OCI-LY1 (cell line): Measurements from ENCODE around the gene PHKB.
"Not testable (repeated sequence)": the region's sequence is repeated elsewhere in the genome, so short reads cannot be mapped to it uniquely, and the experiment has no call there.

Experiments
- H2AFZ ChIP-seq: fragments of 200-600 bp; sonication (generic), shearing (Covaris generic); 2 replicates; pipeline ENCODE4 v1.6.0; 2014; ENCODE audit warnings: antibody characterized with exemption, mild to moderate bottlenecking, low read length
- H3F3A ChIP-seq: fragments of 200-600 bp; sonication (generic), shearing (Covaris generic); 2 replicates; pipeline ENCODE4 v1.6.0; 2014; ENCODE audit warnings: mild to moderate bottlenecking, antibody characterized with exemption, low read length, moderate library complexity; ENCODE audit not compliant: insufficient read depth
- H3K27ac ChIP-seq: fragments of 200-600 bp; sonication (generic); 2 replicates; pipeline ENCODE4 v1.5.1; 2014; ENCODE audit warnings: low read length, mixed run types, mild to moderate bottlenecking, low read depth; ENCODE audit not compliant: poor library complexity, severe bottlenecking
- H3K27me3 ChIP-seq: fragments of 200-600 bp; sonication (generic); 2 replicates; pipeline ENCODE4 v1.6.0; 2014; ENCODE audit warnings: antibody characterized with exemption, mild to moderate bottlenecking, low read length, moderate library complexity; ENCODE audit not compliant: insufficient read depth
- H3K36me3 ChIP-seq: fragments of 200-600 bp; sonication (generic); 2 replicates; pipeline ENCODE4 v1.6.1; 2014; ENCODE audit warnings: mild to moderate bottlenecking, antibody characterized with exemption, low read length, moderate library complexity, mixed read lengths; ENCODE audit not compliant: insufficient read depth
- H3K4me1 ChIP-seq: fragments of 200-600 bp; sonication (generic); 2 replicates; pipeline ENCODE4 v1.5.1; 2014; ENCODE audit warnings: mild to moderate bottlenecking, low read length, moderate library complexity; ENCODE audit not compliant: insufficient read depth, severe bottlenecking
- H3K4me2 ChIP-seq: fragments of 200-600 bp; sonication (generic), shearing (Covaris generic); 2 replicates; pipeline ENCODE4 v1.6.1; 2014; ENCODE audit warnings: low read length
- H3K4me3 ChIP-seq: fragments of 200-600 bp; sonication (generic); 2 replicates; pipeline ENCODE4 v1.5.1; 2014; ENCODE audit warnings: low read length, low read depth, mild to moderate bottlenecking, mixed read lengths; ENCODE audit not compliant: poor library complexity, severe bottlenecking
- H3K79me2 ChIP-seq: fragments of 200-600 bp; shearing (Covaris generic); 2 replicates; pipeline ENCODE4 v1.6.1; 2016; ENCODE audit warnings: mixed run types, low read length, mixed read lengths; ENCODE audit not compliant: insufficient read depth
- H3K9ac ChIP-seq: fragments of 200-600 bp; sonication (generic), shearing (Covaris generic); 2 replicates; pipeline ENCODE4 v1.6.1; 2014; ENCODE audit warnings: mild to moderate bottlenecking, low read length, mixed read lengths
- H3K9me2 ChIP-seq: fragments of 200-600 bp; sonication (generic), shearing (Covaris generic); 2 replicates; pipeline ENCODE4 v1.6.1; 2014; ENCODE audit warnings: low read depth, mild to moderate bottlenecking, low read length, mixed read lengths
- H3K9me3 ChIP-seq: fragments of 200-600 bp; shearing (Covaris generic); 2 replicates; pipeline ENCODE4 v1.6.1; 2014; ENCODE audit warnings: low read length, mixed read lengths
- H4K20me1 ChIP-seq: fragments of 200-600 bp; sonication (generic), shearing (Covaris generic); 2 replicates; pipeline ENCODE4 v1.6.0; 2016; ENCODE audit warnings: mild to moderate bottlenecking, low read length; ENCODE audit not compliant: insufficient read depth
- EZH2 ChIP-seq: fragments of 200-600 bp; sonication (generic), shearing (Covaris generic); IDR thresholded peaks from 2 replicates; pipeline ENCODE4 v1.8.0; 2017; ENCODE audit warnings: borderline replicate concordance, mixed run types, mild to moderate bottlenecking, antibody characterized with exemption, low read length, moderate library complexity, mixed read lengths
- TF ChIP-seq, protein P1 (sequence below): fragments of 200-600 bp; sonication (generic), shearing (Covaris generic); IDR thresholded peaks from 2 replicates; pipeline ENCODE4 v1.5.1; 2017; ENCODE audit warnings: mild to moderate bottlenecking, antibody characterized with exemption, low read length, moderate library complexity, mixed read lengths

PHKB gene

DNA sequence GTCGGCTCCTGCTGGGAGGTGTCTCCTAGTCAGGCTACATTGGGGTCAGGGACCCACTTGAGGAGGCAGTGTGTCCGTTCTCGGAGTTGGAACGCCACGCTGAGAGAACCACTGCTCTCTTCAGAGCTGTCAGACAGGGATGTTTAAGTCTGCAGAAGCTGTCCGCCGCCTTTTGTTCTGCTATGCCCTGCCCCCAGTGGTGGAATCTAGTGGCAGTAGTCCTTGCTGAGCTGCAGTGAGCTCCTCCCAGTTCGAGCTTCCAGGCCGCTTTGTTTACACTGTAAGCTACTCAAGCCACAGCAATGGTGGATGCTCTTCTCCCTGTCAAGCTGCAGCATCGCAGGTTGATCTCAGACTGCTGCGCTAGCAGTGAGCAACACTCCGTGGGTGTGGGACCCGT lies 36.3 kb upstream of the PHKB start:
- no peaks in the 10 kb centered on the region for H3K27me3 ChIP-seq
- no peak overlapping the region for H3K4me3 ChIP-seq
- peaks cover 70% of the 10 kb centered on the region for H3K36me3 ChIP-seq
- H4K20me1 ChIP-seq, result no peaks in the 10 kb centered on the region
- no peaks in the 10 kb centered on the region for H3K9me3 ChIP-seq
- no peaks in the 10 kb centered on the region for H3K4me1 ChIP-seq
- H3K9me2 ChIP-seq, result no peaks in the 10 kb centered on the region
- H3K4me2 ChIP-seq, result no peak overlapping the region
- no peaks in the 10 kb centered on the region for H3K79me2 ChIP-seq
- H3K9ac ChIP-seq, result no peak overlapping the region
- TF ChIP-seq, protein P1, sequence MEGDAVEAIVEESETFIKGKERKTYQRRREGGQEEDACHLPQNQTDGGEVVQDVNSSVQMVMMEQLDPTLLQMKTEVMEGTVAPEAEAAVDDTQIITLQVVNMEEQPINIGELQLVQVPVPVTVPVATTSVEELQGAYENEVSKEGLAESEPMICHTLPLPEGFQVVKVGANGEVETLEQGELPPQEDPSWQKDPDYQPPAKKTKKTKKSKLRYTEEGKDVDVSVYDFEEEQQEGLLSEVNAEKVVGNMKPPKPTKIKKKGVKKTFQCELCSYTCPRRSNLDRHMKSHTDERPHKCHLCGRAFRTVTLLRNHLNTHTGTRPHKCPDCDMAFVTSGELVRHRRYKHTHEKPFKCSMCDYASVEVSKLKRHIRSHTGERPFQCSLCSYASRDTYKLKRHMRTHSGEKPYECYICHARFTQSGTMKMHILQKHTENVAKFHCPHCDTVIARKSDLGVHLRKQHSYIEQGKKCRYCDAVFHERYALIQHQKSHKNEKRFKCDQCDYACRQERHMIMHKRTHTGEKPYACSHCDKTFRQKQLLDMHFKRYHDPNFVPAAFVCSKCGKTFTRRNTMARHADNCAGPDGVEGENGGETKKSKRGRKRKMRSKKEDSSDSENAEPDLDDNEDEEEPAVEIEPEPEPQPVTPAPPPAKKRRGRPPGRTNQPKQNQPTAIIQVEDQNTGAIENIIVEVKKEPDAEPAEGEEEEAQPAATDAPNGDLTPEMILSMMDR, result no peak
- no peak for TF ChIP-seq EZH2
- no peak overlapping the region for H3K27ac ChIP-seq
- H2AFZ ChIP-seq, result no peak overlapping the region
- no peaks in the 10 kb centered on the region for H3F3A ChIP-seq

DNA sequence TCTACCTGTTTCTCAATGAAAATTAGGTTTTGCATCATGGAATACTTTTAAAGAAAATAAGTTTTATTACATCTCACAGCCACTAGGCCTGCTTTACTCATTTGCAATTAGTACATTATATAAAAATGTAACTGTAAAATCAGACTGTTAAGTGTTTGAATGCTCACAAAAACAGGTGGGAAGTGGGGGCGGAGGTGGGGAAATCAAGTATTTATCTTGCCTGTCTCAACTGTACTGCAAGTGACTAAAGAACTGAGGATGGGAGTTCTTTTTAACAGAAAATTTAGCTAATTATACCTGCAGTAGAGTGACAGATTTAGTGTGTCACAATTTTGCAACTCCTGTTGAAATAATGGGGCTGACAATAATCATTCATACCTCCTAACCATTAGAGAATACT lies 34.3 kb upstream of the PHKB start:
- Histone ChIP-seq H3K9me3 (no peaks in the 10 kb centered on the region), H3K36me3 (peaks cover 77% of the 10 kb centered on the region), H4K20me1 (no peaks in the 10 kb centered on the region), H3K27me3 (no peaks in the 10 kb centered on the region), H3K4me1 (no peaks in the 10 kb centered on the region), H3K79me2 (no peaks in the 10 kb centered on the region), H2AFZ (no peak overlapping the region), H3K9me2 (no peaks in the 10 kb centered on the region), H3K27ac (no peak overlapping the region), H3F3A (no peaks in the 10 kb centered on the region), H3K4me3 (no peak overlapping the region), H3K4me2 (no peak overlapping the region), H3K9ac (no peak overlapping the region)
- no peak for TF ChIP-seq EZH2
- TF ChIP-seq, protein P1, result no peak

DNA sequence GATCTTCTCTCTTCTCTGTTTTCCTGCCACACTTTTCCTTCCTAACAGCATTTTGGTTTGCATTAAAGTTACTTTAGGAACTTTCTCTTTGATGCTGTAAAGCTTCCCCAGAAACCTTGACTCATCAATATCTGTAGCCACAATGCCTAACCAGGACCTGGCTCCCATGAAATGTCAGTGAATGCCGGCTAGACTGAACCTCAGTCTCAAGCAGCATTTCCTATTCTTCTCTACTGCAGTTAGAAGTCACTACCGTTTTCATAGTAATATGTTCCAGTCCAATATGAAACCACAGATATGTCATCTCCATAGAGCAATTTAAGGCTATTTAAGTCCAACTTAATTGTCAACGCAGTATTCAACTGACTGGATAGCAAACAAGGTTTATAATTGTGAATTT lies 29.2 kb upstream of the PHKB start:
- no peaks in the 10 kb centered on the region for H3K4me1 ChIP-seq
- no peaks in the 10 kb centered on the region for H3K9me3 ChIP-seq
- H4K20me1 ChIP-seq, result no peaks in the 10 kb centered on the region
- no peaks in the 10 kb centered on the region for H3K9me2 ChIP-seq
- H3K4me3 ChIP-seq, result no peak overlapping the region
- H3K9ac ChIP-seq, result no peak overlapping the region
- H3K79me2 ChIP-seq, result peaks cover 35% of the 10 kb centered on the region
- peaks cover 62% of the 10 kb centered on the region for H3K36me3 ChIP-seq
- H3F3A ChIP-seq, result no peaks in the 10 kb centered on the region
- TF ChIP-seq EZH2, result no peak
- TF ChIP-seq, protein P1, result no peak
- H3K4me2 ChIP-seq, result no peak overlapping the region
- H3K27me3 ChIP-seq, result no peaks in the 10 kb centered on the region
- no peak overlapping the region for H2AFZ ChIP-seq
- no peak overlapping the region for H3K27ac ChIP-seq

DNA sequence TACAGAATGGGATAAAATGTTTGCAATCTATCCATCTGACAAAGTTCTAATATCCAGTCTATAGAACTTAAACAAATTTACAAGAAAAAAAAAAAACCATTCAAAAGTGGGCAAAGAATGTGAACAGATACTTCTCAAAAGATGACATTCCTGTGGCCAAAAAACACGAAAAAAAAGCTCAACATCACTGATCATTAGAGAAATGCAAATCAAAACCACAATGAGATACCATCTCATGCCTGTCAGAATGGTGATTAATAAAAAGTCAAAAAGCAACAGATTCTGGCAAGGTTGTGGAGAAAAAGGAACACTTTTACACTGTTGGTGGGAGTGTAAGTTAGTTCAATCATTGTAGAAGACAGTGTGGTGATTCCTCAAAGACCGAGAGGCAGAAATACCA lies 26.9 kb upstream of the PHKB start:
- Histone ChIP-seq H3K79me2 (peaks cover 35% of the 10 kb centered on the region), H3K36me3 (peaks cover 59% of the 10 kb centered on the region)
- not testable (repeated sequence) for H3K4me3 ChIP-seq, H3K9ac ChIP-seq, H2AFZ ChIP-seq, H3K27ac ChIP-seq, H3K4me1 ChIP-seq, H3K27me3 ChIP-seq, H3K9me2 ChIP-seq, H3K9me3 ChIP-seq, H4K20me1 ChIP-seq, H3F3A ChIP-seq, H3K4me2 ChIP-seq

DNA sequence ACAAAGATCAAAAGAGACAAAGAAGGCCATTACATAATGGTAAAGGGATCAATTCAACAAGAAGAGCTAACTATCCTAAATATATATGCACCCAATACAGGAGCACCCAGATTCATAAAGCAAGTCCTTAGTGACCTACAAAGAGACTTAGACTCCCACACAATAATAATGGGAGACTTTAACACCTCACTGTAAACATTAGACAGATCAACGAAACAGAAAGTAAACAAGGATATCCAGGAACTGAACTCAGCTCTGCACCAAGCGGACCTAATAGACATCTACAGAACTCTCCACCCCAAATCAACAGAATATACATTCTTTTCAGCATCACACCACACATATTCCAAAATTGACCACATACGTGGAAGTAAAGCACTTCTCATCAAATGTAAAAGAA lies 21.1 kb upstream of the PHKB start:
- H3K79me2 ChIP-seq, result peaks cover 21% of the 10 kb centered on the region; the same call in 1 of the 2 replicates
- not testable (repeated sequence) for H3K9me2 ChIP-seq, H3K9me3 ChIP-seq, H3K9ac ChIP-seq, H2AFZ ChIP-seq, H3K4me2 ChIP-seq, H4K20me1 ChIP-seq, H3K4me1 ChIP-seq, H3F3A ChIP-seq, H3K27ac ChIP-seq, H3K27me3 ChIP-seq, H3K4me3 ChIP-seq
- H3K36me3 ChIP-seq, result peaks cover 40% of the 10 kb centered on the region
